PC-3 (cell line): Measurements from ENCODE around the gene NLN.

Experiments used
- EZH2 ChIP-seq: fragments of 300-600 bp; sonication (generic); IDR thresholded peaks from one replicate; pipeline ENCODE4 v1.6.1; 2017; ENCODE audit warnings: antibody characterized with exemption, mild to moderate bottlenecking, low read length; ENCODE audit not compliant: unreplicated experiment
- EZH2phosphoT487 ChIP-seq: fragments of 300-600 bp; sonication (generic); IDR thresholded peaks from 2 replicates; pipeline ENCODE4 v1.6.1; 2018; ENCODE audit warnings: mild to moderate bottlenecking, antibody characterized with exemption, low read length, borderline replicate concordance
- TF ChIP-seq, protein P1 (sequence below): fragments of 300-600 bp; sonication (generic); conservative IDR thresholded peaks from 2 replicates; pipeline ENCODE4 v1.5.1; 2017; ENCODE audit warnings: antibody characterized with exemption, low read depth, mild to moderate bottlenecking, low read length

DNA sequence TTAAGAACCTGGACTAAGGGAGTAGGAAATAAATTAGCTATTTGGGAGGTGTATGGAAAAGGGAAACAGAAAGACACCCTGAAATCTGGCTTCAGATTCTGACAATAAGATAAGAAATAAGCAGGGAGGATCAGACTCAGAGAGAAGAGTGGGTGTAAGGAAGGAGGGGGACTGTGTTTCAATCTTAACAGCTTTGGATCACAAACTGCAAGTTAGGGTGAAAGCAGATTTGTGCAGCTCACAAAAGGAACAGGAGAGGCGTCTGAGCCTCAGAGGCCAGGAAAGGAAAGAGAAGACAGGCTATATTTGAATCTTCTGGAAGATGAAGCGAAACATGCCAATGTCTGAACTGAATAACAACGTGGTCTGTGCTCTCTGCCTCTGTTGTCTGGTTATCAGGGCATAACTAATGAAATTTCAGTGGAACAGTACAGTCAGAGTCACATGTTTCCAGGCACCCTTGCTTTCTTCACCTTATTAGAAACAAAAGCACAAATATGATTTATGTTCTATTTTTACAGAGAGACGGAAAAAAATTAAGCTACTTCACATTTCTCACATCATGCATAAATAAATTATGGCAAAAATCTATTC is 26.7 kb upstream of the NLN start:
- TF ChIP-seq, protein P1, sequence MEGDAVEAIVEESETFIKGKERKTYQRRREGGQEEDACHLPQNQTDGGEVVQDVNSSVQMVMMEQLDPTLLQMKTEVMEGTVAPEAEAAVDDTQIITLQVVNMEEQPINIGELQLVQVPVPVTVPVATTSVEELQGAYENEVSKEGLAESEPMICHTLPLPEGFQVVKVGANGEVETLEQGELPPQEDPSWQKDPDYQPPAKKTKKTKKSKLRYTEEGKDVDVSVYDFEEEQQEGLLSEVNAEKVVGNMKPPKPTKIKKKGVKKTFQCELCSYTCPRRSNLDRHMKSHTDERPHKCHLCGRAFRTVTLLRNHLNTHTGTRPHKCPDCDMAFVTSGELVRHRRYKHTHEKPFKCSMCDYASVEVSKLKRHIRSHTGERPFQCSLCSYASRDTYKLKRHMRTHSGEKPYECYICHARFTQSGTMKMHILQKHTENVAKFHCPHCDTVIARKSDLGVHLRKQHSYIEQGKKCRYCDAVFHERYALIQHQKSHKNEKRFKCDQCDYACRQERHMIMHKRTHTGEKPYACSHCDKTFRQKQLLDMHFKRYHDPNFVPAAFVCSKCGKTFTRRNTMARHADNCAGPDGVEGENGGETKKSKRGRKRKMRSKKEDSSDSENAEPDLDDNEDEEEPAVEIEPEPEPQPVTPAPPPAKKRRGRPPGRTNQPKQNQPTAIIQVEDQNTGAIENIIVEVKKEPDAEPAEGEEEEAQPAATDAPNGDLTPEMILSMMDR, result no peak
- no peak for TF ChIP-seq EZH2
- TF ChIP-seq EZH2phosphoT487, result no peak
